GM18868 (cell line): Measurements from ENCODE around the gene CAD.
"Not testable (repeated sequence)": the region's sequence is repeated elsewhere in the genome, so short reads cannot be mapped to it uniquely, and the experiment has no call there.

Source experiments
- ATAC-seq: cut with Tn5 transposase; IDR thresholded peaks from one replicate; pipeline ENCODE4 v1.9.1; 2021; ENCODE audit warnings: mild to moderate bottlenecking, moderate library complexity; ENCODE audit not compliant: unreplicated experiment

The CAD gene

GRCh38 chr2:27217173-27218121, at the start of gene CAD:
Gene CAD, plus strand, starts transcription at chr2:27217369. Its CDS starts 183 bp downstream, at chr2:27217552.
- peak; percentile 83 for ATAC-seq

DNA sequence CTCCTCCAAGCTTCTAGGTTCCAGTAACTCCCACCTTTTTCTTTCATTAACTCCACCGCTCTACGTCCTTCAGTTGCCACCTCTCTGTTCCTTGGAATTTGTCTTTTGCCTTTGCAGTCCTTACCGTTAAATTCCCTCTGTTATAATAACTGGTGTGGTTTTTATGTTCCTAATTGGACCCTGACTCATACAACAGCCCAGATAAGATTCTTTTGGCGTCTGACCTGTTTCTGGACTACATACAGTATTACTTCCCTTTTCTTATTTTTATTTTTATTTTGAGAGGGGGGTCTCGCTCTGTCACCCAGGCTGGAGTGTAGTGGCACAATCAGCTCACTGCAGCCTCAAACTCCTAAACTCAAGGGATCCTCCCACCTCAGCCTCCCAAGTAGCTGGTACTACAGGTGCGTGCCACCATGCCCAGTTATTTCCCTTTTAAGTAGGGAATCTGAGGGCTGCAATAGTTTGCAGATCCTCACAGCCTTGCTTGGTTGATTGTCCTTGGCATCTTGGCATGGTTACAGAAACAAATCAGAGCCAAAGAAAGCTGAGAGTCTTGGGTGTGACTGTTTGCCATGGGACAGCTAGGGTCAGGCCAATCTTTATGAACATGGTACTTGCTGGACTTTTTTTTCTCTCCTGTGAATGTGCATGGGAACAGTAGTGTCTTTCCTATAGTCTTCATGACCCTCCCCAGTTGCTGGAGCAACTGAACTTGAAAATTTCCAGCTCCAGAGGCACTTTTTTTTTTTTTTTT, 46.4 kb upstream of the CAD start:
- ATAC-seq, result no peak

GRCh38 chr2:27171351-27171848, 45.8 kb upstream of the CAD start:
- ATAC-seq, result no peak

DNA sequence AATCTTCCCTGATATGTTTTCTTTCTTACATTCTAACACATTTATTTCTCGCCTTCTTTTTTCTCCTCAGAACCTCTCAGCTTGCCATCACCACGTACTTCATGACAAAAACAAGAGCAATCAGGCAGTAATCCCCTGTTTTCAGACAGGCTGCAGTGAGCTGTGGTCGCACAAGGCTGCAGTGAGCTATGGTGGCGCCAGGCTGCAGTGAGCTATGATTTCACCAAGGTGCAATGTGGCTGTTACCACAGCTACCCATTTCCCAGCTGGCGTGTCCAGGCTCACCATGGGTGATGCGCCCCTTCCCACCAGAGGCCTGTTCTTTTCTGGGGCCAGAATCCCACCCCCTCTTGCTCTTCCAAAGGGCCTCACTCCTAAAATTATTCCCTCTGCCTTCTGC, 42.5 kb upstream of the CAD start:
- ATAC-seq, result no peak

- no peak for ATAC-seq
These were observed 41.8 kb upstream of the CAD start for GRCh38 chr2:27175330-27175729.

- ATAC-seq, result not testable (repeated sequence)
These were observed 41.4 kb upstream of the CAD start for GRCh38 chr2:27175781-27176180.

- ATAC-seq, result no peak
These were observed 39.5 kb upstream of the CAD start for GRCh38 chr2:27177441-27178351.

DNA sequence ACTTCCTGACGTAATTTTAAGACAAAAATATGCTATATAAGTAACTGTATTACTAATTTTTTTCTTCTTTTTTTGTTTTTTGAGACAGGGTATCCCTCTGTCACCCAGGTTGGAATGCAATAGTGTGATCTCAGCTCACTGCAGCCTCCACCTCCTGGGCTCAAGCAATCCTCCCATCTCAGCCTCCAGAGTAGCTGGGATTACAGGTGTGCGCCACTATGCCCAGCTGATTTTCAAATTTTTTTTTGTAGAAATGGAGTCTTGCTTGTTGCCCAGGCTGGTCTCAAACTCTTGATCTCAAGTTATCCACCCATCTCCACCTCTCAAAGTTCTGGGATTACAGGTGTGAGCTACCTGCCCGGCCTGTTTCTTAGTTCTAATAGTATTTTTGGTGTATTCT, 38.7 kb upstream of the CAD start:
- ATAC-seq, result no peak

DNA sequence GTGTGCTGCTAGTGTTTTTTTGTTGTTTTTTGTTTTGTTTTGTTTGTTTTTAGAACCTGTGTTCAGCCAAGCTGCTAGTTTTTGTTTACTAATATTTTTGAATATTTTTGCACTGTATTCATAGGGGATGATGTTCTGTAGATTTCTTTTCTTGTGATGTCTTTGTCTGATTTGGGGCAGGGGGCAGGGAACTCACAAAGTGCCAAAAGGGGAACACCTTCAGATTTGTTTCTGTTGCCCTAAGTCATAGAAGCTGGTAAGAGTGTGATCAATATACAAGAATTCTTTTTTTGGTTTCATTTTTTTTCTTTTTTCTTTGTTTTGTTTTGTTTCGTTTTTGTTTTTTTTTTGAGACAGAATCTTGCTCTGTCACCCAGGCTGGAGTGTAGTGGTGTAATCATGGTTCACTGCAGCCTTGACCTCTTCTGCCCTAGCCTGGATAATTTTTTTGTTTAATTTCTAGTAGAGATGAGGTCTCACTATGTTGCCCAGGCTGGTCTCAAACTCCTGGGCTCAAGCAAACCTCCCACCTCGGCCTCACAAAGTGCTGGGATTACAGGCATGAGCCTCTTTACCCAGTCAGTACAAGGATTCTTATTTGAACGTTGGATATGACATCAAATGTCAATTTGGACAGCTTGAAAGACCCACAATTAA, 37.7 kb upstream of the CAD start:
- no peak for ATAC-seq

DNA sequence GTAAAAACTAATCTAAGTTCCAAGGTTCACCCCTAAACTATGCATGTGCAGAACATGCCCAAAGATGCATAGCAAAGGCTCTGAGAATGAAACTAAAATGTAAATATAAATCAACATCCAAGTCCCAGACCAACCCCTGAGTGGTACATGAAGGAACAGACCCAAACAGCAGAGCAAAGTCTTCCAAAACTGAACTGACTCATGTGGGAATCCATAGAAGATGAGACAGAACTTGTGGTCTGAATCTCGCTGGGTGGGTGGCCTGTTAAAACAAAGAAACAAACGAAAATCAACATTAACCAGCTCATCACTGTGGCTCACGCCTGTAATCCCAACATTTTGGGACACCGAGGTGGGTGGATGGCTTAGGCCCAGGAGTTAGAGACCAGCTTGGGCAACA, 34.8 kb upstream of the CAD start:
- ATAC-seq, result no peak

DNA sequence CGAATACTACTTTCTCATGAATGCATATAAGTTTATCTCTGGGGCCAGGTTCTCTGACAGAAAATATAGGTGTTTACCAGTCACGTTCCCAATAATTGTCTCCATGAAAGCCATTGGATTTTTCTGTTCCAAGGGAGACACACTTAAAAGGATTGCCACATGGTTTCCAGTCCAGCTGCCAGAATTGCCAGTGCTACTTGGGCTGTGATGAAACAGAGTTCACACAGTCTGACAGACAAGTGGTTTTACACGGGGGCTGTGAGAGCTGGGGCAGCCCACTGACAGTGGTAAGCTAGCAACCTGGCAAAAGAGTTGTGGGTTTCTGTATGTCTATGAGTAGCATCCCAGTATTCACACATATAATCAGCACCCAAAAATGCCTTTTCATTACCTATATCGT, 33.1 kb upstream of the CAD start:
- no peak for ATAC-seq

GRCh38 chr2:27185331-27186026, 31.7 kb upstream of the CAD start:
- no peak for ATAC-seq

GRCh38 chr2:27186613-27187345, 30.4 kb upstream of the CAD start:
- ATAC-seq, result no peak

GRCh38 chr2:27189989-27190388, 27.2 kb upstream of the CAD start:
- ATAC-seq, result no peak

DNA sequence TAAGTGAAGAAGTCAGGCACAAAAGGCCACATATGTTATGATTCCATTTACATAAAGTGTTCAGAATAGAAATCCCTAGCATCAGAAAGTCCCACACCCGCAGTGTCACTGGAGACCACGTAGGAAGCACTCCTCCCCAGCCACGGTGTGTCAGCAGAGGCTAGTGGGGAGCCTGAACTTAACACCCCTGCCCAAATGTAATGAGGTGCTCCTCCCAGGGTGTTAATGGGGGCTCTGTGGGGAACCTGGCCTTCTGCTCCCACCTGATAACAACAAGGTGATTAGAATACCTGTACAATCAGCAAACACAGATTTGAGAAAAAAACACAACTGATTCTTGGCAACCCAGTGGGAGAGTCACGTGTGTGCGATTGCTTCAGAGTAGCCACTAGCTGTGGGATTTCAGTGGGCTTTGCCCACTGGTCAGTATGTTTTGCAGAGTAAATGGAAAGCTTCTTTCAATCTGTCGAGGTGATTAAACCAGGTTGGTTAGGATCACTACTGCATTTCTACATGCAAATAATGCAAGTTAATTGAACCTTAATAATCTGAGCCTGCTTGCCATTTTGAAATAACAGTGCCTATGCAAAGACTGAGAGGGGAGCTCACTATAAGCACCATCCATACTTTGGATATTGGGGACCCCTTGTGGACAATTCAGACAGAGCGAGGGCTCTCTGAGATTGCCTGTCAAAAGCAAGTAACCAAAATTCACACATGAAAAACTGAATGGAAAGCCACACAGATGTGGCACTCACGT, 25.9 kb upstream of the CAD start:
- no peak for ATAC-seq

DNA sequence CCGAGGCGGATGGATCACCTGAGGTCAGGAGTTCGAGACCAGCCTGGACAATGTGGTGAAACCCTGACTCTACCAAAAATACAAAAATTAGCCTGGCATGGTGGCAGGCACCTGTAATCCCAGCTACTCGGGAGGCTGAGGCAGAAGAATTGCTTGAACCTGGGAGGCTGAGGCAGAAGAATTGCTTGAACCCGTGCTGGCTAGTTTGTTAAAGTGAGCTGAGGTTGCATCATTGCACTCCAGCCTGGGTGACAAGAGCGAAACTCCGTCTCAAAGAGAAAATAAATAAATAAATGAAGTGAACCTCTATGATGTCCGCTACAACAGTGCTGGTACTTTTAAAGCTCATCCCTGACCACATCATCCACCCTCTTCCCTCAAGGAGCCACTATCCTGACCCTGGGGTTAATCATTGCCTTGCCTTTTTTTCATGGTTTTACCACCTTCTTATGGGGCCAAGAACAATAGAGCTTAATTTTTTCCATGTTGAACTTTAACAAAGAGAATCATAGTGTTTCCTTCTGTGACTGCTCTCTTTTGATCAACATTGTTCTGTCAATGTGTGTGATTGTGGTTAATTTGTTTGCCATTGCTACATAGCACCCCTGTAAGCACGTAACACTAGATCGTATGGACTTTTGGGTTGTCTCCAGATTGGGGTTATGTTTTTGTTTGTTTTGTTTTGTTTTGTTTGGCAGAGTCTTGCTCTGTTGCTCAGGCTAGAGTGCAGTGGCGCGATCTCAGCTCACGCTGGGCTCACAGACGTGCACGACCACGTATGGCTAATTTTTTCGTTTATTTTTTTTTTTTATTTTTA, 22.4 kb upstream of the CAD start:
- no peak for ATAC-seq

DNA sequence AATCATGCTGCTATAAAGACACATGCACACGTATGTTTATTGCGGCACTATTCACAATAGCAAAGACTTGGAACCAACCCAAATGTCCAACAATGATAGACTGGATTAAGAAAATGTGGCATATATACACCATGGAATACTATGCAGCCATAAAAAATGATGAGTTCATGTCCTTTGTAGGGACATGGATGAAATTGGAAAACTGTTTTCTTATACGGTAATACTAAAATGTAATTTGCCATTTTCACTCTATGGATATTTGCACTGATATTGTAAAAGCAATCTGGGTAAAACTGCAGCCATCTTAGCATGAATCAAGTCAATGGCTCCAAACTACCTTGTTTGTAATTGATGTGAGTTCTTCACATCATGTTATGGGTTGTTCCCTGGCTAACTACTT, 21.4 kb upstream of the CAD start:
- not testable (repeated sequence) for ATAC-seq
